Measurements from ENCODE around the gene LRFN4. TPM values are rescaled to one million over a fixed set of nuclear protein-coding genes. Genes with fewer than 3 reads are reported as not detected.

LRFN4 gene
- 30.2 and 41.9 TPM in 2 replicates for total RNA-seq (2014; rRNA removed; shearing (Covaris generic))

DNA sequence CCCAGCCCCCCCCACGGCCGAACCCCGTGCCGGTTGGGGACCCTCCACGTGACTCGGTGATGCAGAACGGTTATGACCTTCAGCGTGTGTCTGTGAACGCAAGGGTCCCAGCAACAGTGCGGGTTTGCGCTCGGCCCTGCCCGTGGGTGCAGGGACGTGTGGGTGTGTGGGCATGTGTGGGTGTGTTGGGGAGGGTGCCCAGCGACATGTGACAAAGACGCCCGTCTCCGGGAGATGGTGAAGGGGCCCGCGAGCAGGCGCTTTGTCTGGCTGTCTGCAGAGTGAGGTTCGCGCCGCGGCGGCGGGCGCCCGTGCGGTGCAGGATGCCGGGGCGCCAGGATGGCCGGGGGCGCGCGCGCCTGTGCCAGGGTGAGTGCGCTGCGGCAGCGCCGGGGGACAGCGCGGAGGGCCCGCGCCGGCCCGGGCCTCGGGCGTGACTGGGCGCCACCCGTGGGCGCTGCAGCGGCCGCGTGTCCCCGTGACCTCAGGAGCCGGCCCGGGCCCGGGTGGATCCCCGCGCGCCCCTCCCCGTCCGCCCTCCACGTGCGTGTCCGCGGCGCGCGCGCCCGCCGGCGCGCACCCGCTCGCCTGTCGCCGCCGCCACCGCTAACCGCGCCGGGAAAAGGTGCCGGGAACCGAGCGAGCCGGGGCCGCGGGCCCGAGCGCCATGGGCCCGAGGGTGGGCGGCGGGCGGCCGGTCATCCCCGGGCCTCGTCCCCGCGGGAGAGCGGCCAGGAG, at the start of gene LRFN4:
Gene LRFN4 (plus strand): TSS at position 569 of the 738 bp plus-strand sequence. CDS start 681 bp downstream, outside the sequence.

GRCh38 chr11:66842896-66843775, 13.7 kb upstream of the LRFN4 start, which contains the start of gene RCE1:
RCE1 (plus strand) TSS chr11:66843441; CDS start chr11:66843456, 15 bp downstream.

Other genes starting within 250 kb of the LRFN4 start
- gene RBM14, start 240.4 kb upstream of the LRFN4 start, total RNA-seq (2014; rRNA removed; shearing (Covaris generic)), result 69.1 and 71.7 TPM in 2 replicates
- 102 and 124 TPM in 2 replicates for gene RBM4, start 218.4 kb upstream of the LRFN4 start, total RNA-seq (2014; rRNA removed; shearing (Covaris generic))
- gene RBM4B, start 179.2 kb upstream of the LRFN4 start, total RNA-seq (2014; rRNA removed; shearing (Covaris generic)), result 15.4 and 24.4 TPM in 2 replicates
- 96.9 and 143 TPM in 2 replicates for gene SPTBN2, start 127.8 kb upstream of the LRFN4 start, total RNA-seq (2014; rRNA removed; shearing (Covaris generic))
- gene RCE1, start 13.6 kb upstream of the LRFN4 start, total RNA-seq (2014; rRNA removed; shearing (Covaris generic)), result 34.0 and 34.2 TPM in 2 replicates
- gene PC, start 101.3 kb downstream of the LRFN4 start, total RNA-seq (2014; rRNA removed; shearing (Covaris generic)), result 26.6 and 29.2 TPM in 2 replicates
- gene C11orf86, start 118.2 kb downstream of the LRFN4 start, total RNA-seq (2014; rRNA removed; shearing (Covaris generic)), result not detected in 2 replicates
- 0.11 and 0.19 TPM in 2 replicates for gene SYT12, start 166.1 kb downstream of the LRFN4 start, total RNA-seq (2014; rRNA removed; shearing (Covaris generic))
- gene RHOD, start 199.8 kb downstream of the LRFN4 start, total RNA-seq (2014; rRNA removed; shearing (Covaris generic)), result not detected in 2 replicates